Heart right ventricle (tissue), 16 donors: Measurements from ENCODE around the gene IRF3. TPM values are rescaled to one million over a fixed set of nuclear protein-coding genes. Genes with fewer than 3 reads are reported as not detected.
"Not testable (repeated sequence)": the region's sequence is repeated elsewhere in the genome, so short reads cannot be mapped to it uniquely, and the experiment has no call there.

Experiments used
- ATAC-seq, 8 donors: fragments of 200-7000 bp; cut with Tn5 transposase; one replicate each; pipeline ENCODE4 v1.9.1; 2020; ENCODE audit warnings: mild to moderate bottlenecking in 8 of 8, moderate library complexity in 8 of 8, moderate number of reproducible peaks in 1 of 8
- DNase-seq, 2 donors: peaks; one replicate each; pipeline ENCODE4 v3.0.0-alpha.2; 2020
- H3K27ac ChIP-seq, 10 donors: fragments of 200-600 bp; sonication (generic) in 2 of 10; one replicate each; pipeline versions ENCODE4 v1.5.0 to v1.8.0; 2020 to 2022; ENCODE audit warnings: mild to moderate bottlenecking in 3 of 10
- H3K27me3 ChIP-seq, 7 donors: fragments of 200-600 bp; one replicate each; pipeline ENCODE4 v1.8.0; 2021 to 2022; ENCODE audit warnings: mild to moderate bottlenecking in 2 of 7
- H3K36me3 ChIP-seq, 9 donors: fragments of 200-600 bp; sonication (generic) in 1 of 9; one replicate each; pipeline versions ENCODE4 v1.5.0 to v1.8.0; 2020 to 2022; ENCODE audit warnings: mild to moderate bottlenecking in 2 of 9
- H3K4me1 ChIP-seq, 9 donors: fragments of 200-600 bp; sonication (generic) in 1 of 9; one replicate each; pipeline versions ENCODE4 v1.5.0 to v1.8.0; 2020 to 2022; ENCODE audit warnings: mild to moderate bottlenecking in 4 of 9
- H3K4me3 ChIP-seq, 10 donors: fragments of 200-600 bp; sonication (generic) in 2 of 10; one replicate each; pipeline versions ENCODE4 v1.5.0 to v1.8.0; 2020 to 2022; ENCODE audit warnings: mild to moderate bottlenecking in 7 of 10, moderate library complexity in 2 of 10
- H3K9me3 ChIP-seq, 11 donors: fragments of 200-600 bp in 10 of 11; sonication (generic) in 2 of 11; one replicate each; pipeline versions ENCODE4 v1.5.0 to v1.8.0; 2013 to 2022; ENCODE audit warnings: mild to moderate bottlenecking in 2 of 11, control low read depth in 1 of 11, moderate library complexity in 1 of 11
- WGBS, 2 donors: extraction: QIAGEN DNeasy Blood & Tissue Kit; methylation state at CpG; one replicate each; pipeline ENCODE4 v1.1.7; 2013; ENCODE audit warnings: inconsistent platforms in 1 of 2; 5-methylcytosine and 5-hydroxymethylcytosine counted together
- intact Hi-C, 10 donors: fragments of 100-400 bp; cut with DNase I; formaldehyde crosslinking; loops; one replicate each; pipeline versions ENCODE4 v1.11.1 to v1.14.2; 2022
- polyA plus RNA-seq, 2 donors: library from polyadenylated mRNA; stranded (reverse); fragments of 200-250 nt; gene quantifications; one replicate each; pipeline ENCODE4 v1.2.3, GENCODE V29; 2013
- total RNA-seq, 10 donors: library from RNA; stranded (reverse); fragmentation: NEBNext Ultra II Directional in 3 of 10; extraction: Animal tissue kit (Norgen Biotek cat#: 25700) in 3 of 10; gene quantifications; one replicate each; pipeline versions ENCODE4 v1.2.1 to v1.2.4, GENCODE V29; 2021 to 2023
- TF ChIP-seq, protein P1 (sequence below), 9 donors: fragments of 200-600 bp; sonication (generic) in 2 of 9; IDR thresholded peaks; one replicate each; pipeline versions ENCODE4 v1.5.0 to v1.8.0; 2021 to 2022; ENCODE audit warnings: antibody characterized with exemption in 9 of 9, mild to moderate bottlenecking in 5 of 9, moderate library complexity in 1 of 9
- donor health status: Arrhythmogenic right ventricular cardiomyopathy.
- donor health status: ischemic (EF 13 %, LVEDD 7.1; RV severe dilation, severe dysfunction).
- donor health status: healthy with polysubstance abuse.
- donor health status: DM: no; HTN: yes; CAD: no.
- donor health status: DM: no; HTN: no; CAD: no.
- donor health status: ischemic (EF 25% LVEDD 6.9; RV normal size, moderate dysfunction).
- donor health status: ischemic (EF 25% LVEDD 5.7; RV mildly dilated, moderate dysfunction).
- donor health status: healthy.
- donor health status: DM: yes; HTN: yes; CAD: no.
- donor health status: Ischemic cardiomyopathy.
- donor health status: ischemic (EF 35%, LVEDD 5.7; RV mildly dilated, moderate dysfunction).
- donor health status: nonischemic (EF 11% LVEDD 7.7; RV severe dilation, severe dysfunction).
- donor health status: DM: yes; HTN: yes; CAD: no.
- donor health status: PGD.
- donor health status: ischemic (EF 29% LVEDD 5.4; RV normal size, mild dysfunction).
- donor health status: nonischemic (EF 23%, LVEDD 6.1; RV moderate dilation, normal function).

IRF3 gene
- total and polyA plus RNA-seq, 12 donors = 22.3 to 84.2 (median 25.4) TPM

DNA sequence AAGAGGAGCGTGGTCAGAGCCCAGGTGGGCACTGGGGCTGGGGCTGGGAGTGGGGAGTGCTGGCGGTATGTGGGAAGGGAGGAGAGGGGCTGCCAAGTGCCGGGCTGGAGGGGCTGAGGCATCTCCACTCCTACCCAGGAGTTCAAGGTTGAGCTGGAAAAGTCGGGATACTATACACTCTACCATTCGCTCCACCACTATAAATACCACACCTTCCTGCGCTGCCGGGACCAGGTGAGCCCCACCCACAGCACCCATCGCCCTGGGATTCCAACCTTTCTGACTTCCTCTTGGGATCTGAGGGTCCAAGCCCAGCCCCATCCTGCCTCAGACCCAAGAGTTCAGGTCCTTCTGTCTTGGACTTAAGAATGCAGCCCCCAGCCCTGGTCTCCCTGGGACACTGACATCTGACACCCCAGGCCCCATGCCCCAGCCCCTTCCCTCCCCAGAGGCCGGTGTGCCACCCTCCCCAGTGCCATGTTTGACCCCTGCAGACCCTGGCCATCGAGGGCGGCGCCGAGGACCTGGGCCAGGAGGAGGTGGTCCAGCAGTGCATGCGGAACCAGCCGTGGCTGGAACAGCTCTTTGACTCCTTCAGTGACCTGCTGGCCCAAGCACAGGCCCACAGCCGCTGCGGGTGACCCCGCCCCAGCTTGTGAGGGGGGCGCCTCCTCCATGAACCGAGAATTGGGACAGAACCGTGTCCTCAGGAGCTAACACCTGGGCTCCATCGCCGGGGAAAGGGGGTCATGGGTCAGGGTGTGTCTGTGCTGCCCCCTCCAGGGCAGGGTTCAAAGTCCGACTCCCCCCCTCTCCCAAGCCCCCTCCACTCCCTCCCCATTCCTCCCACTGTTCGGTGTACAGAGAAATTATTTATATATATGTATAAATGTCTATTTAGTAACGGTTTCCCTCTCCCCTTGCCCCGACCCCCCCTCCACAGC, 40.4 kb downstream of the IRF3 start:
- DNase-seq = no peak

DNA sequence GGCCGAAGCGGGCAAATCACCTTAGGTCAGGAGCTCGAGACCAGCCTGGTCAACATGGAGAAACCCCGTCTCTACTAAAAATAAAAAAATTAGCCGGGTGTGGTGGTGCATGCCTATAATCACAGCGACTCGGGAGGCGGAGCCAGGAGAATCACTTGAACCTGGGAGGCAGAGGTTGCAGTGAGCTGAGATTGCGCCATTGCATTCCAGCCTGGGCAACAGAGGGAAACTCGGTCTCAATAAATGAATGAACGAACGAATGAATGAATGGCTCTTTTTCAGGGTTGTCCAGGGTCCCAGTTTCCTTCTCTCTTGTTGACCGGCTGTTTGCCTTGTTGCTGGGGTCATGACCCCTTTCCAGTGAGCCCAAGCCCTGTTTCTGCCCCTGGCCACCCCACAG, 47.8 kb downstream of the IRF3 start:
- H3K4me3 ChIP-seq, intact Hi-C loops, H3K27me3 ChIP-seq, ATAC-seq, DNase-seq, H3K27ac ChIP-seq, H3K9me3 ChIP-seq: not testable (repeated sequence)
- WGBS, 2 donors = 91 to 95% methylated on average over 13 of the region's 13 CpGs
- Histone ChIP-seq H3K4me1 (peaks cover 0 to 17% (median 4%) of the 10 kb centered on the region in 9 donors), H3K36me3 (peaks cover 4 to 86% (median 39%) of the 10 kb centered on the region in 9 donors)

More for the DNA sequence above, 40.4 kb downstream of the IRF3 start:
- intact Hi-C loops = no loop called here
- TF ChIP-seq, protein P1, sequence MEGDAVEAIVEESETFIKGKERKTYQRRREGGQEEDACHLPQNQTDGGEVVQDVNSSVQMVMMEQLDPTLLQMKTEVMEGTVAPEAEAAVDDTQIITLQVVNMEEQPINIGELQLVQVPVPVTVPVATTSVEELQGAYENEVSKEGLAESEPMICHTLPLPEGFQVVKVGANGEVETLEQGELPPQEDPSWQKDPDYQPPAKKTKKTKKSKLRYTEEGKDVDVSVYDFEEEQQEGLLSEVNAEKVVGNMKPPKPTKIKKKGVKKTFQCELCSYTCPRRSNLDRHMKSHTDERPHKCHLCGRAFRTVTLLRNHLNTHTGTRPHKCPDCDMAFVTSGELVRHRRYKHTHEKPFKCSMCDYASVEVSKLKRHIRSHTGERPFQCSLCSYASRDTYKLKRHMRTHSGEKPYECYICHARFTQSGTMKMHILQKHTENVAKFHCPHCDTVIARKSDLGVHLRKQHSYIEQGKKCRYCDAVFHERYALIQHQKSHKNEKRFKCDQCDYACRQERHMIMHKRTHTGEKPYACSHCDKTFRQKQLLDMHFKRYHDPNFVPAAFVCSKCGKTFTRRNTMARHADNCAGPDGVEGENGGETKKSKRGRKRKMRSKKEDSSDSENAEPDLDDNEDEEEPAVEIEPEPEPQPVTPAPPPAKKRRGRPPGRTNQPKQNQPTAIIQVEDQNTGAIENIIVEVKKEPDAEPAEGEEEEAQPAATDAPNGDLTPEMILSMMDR (IDR thresholded peaks at IDR 0.05) = no peak
- no peak overlapping the region for H3K27ac ChIP-seq
- WGBS, 2 donors = 86% methylated on average over 26 to 27 of the region's 27 CpGs
- no peaks in the 10 kb centered on the region for H3K27me3 ChIP-seq
- H3K4me3 ChIP-seq = no peak overlapping the region
- H3K4me1 ChIP-seq = peaks cover 0 to 9% (median 0%) of the 10 kb centered on the region in 9 donors
- peak in 4 of 8 donors; percentile 10 to 40 (median 19) for ATAC-seq
- H3K36me3 ChIP-seq = peaks cover 0 to 65% (median 13%) of the 10 kb centered on the region in 9 donors
- H3K9me3 ChIP-seq = no peaks in the 10 kb centered on the region

DNA sequence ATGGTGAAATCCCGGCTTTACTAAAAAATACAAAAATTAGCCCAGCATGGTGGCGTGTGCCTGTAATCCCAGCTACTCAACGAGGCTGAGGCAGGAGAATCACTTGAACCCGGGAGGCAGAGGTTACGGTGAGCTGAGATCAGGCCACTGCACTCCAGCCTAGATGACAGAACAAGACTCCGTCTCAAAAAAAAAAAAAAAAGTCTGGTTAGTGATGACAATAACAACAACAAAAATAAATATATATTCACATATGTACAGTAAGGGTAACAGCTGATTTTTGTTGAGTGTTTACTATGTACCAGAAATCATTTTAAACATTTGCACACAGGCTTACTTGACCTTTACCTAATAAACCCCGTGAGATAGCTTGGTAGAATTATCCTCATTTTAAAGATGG, 48.7 kb downstream of the IRF3 start:
- H3K27me3 ChIP-seq = no peaks in the 10 kb centered on the region
- 94 to 95% methylated on average over 7 of the region's 7 CpGs for WGBS, 2 donors
- TF ChIP-seq, protein P1 (IDR thresholded peaks at IDR 0.05) = no peak
- ATAC-seq = no peak
- H3K9me3 ChIP-seq = peaks cover 0 to 6% (median 0%) of the 10 kb centered on the region in 11 donors
- no peak overlapping the region for H3K4me3 ChIP-seq
- intact Hi-C loops = no loop called here
- H3K4me1 ChIP-seq = peaks cover 0 to 24% (median 5%) of the 10 kb centered on the region in 9 donors
- H3K27ac ChIP-seq = no peak overlapping the region
- peaks cover 4 to 82% (median 37%) of the 10 kb centered on the region in 9 donors for H3K36me3 ChIP-seq
- DNase-seq = no peak

DNA sequence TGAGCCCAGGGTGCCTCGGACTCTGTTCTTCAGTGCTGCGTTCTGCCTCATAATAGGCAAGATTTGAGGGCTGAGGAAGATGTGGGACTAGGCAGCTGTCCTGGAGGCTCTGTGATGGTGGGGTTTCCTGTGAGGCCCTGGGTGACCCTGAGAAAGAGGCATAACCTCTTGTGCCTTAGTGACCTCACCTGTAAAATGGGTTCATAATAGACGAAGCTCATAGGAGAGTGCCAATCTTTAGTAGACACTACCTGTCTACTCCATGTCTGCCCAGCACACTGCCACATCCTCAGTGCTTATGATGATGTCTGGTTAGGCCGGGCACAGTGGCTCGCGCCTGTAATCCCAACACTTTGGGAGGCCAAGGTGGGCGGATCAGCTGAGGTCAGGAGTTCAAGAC, 49.1 kb downstream of the IRF3 start:
- H3K9me3 ChIP-seq = peaks cover 0 to 6% (median 0%) of the 10 kb centered on the region in 11 donors
- peaks cover 0 to 26% (median 5%) of the 10 kb centered on the region in 9 donors for H3K4me1 ChIP-seq
- no peak overlapping the region for H3K27ac ChIP-seq
- 97 to 98% methylated on average over 7 of the region's 7 CpGs for WGBS, 2 donors
- intact Hi-C loops = no loop called here
- DNase-seq (no peak), ATAC-seq (no peak)
- peaks cover 4 to 77% (median 33%) of the 10 kb centered on the region in 9 donors for H3K36me3 ChIP-seq
- H3K27me3 ChIP-seq = no peaks in the 10 kb centered on the region
- H3K4me3 ChIP-seq = no peak overlapping the region
- TF ChIP-seq, protein P1 (IDR thresholded peaks at IDR 0.05) = no peak
